Measurements from ENCODE around the gene SLC9A3.

- TF ChIP-seq ZZZ3 (CRISPR knock-in tag; IDR thresholded peaks at IDR 0.05; ENCODE audit: borderline replicate concordance) (no peak), ZNF512 (CRISPR knock-in tag; IDR thresholded peaks at IDR 0.05) (no peak)
Observed at GRCh38 chr5:560792-561166, 36.5 kb upstream of the SLC9A3 start.

Data from HepG2 (cell line).